Measurements from ENCODE around the gene CMTR1. TPM values are rescaled to one million over a fixed set of nuclear protein-coding genes. Genes with fewer than 3 reads are reported as not detected.

CMTR1 gene
- total and polyA plus RNA-seq, 10 of the 15 experiments (the other 5 are each of a cell fraction or from before 2014, with no cell fraction given), result 2.7 to 67.0 (median 46.2) TPM

- TF ChIP-seq, protein P1, sequence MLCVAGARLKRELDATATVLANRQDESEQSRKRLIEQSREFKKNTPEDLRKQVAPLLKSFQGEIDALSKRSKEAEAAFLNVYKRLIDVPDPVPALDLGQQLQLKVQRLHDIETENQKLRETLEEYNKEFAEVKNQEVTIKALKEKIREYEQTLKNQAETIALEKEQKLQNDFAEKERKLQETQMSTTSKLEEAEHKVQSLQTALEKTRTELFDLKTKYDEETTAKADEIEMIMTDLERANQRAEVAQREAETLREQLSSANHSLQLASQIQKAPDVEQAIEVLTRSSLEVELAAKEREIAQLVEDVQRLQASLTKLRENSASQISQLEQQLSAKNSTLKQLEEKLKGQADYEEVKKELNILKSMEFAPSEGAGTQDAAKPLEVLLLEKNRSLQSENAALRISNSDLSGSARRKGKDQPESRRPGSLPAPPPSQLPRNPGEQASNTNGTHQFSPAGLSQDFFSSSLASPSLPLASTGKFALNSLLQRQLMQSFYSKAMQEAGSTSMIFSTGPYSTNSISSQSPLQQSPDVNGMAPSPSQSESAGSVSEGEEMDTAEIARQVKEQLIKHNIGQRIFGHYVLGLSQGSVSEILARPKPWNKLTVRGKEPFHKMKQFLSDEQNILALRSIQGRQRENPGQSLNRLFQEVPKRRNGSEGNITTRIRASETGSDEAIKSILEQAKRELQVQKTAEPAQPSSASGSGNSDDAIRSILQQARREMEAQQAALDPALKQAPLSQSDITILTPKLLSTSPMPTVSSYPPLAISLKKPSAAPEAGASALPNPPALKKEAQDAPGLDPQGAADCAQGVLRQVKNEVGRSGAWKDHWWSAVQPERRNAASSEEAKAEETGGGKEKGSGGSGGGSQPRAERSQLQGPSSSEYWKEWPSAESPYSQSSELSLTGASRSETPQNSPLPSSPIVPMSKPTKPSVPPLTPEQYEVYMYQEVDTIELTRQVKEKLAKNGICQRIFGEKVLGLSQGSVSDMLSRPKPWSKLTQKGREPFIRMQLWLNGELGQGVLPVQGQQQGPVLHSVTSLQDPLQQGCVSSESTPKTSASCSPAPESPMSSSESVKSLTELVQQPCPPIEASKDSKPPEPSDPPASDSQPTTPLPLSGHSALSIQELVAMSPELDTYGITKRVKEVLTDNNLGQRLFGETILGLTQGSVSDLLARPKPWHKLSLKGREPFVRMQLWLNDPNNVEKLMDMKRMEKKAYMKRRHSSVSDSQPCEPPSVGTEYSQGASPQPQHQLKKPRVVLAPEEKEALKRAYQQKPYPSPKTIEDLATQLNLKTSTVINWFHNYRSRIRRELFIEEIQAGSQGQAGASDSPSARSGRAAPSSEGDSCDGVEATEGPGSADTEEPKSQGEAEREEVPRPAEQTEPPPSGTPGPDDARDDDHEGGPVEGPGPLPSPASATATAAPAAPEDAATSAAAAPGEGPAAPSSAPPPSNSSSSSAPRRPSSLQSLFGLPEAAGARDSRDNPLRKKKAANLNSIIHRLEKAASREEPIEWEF (IDR thresholded peaks at IDR 0.05; ENCODE audit: insufficient replicate concordance, low read depth, low read length), result peak; percentile 81
- peak; percentile 86 for TF ChIP-seq IKZF1 (conservative IDR thresholded peaks at IDR 0.05)
- peak; percentile 28; the same call in 1 of the 2 replicates for TF ChIP-seq RUNX3 (IDR thresholded peaks at IDR 0.05; ENCODE audit: low read length)
- TF ChIP-seq SUZ12 (IDR thresholded peaks at IDR 0.05; ENCODE audit: unreplicated experiment), result no peak
- peak; percentile 23; the same call in 1 of the 2 replicates for TF ChIP-seq POLR2AphosphoS5 (IDR thresholded peaks at IDR 0.05; ENCODE audit: low read length)
- TF ChIP-seq ZNF24 (IDR thresholded peaks at IDR 0.05), result no peak
- TF ChIP-seq, protein P2, sequence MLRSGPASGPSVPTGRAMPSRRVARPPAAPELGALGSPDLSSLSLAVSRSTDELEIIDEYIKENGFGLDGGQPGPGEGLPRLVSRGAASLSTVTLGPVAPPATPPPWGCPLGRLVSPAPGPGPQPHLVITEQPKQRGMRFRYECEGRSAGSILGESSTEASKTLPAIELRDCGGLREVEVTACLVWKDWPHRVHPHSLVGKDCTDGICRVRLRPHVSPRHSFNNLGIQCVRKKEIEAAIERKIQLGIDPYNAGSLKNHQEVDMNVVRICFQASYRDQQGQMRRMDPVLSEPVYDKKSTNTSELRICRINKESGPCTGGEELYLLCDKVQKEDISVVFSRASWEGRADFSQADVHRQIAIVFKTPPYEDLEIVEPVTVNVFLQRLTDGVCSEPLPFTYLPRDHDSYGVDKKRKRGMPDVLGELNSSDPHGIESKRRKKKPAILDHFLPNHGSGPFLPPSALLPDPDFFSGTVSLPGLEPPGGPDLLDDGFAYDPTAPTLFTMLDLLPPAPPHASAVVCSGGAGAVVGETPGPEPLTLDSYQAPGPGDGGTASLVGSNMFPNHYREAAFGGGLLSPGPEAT (IDR thresholded peaks at IDR 0.05; ENCODE audit: low read depth), result peak; percentile 90
- TF ChIP-seq IKZF2 (IDR thresholded peaks at IDR 0.05), result peak; percentile 72 to 79; a peak in 3 of 4 replicates
- 0 out of 2 replicates have a peak, but pooled peaks have one; percentile 28 for TF ChIP-seq CHD2 (IDR thresholded peaks at IDR 0.05; ENCODE audit: borderline replicate concordance, low read depth, low read length)
- no peak for TF ChIP-seq BCLAF1 (IDR thresholded peaks at IDR 0.05)
- 0 out of 2 replicates have a peak, but pooled peaks have one; percentile 49 for TF ChIP-seq DPF2 (IDR thresholded peaks at IDR 0.05)
- peak; percentile 64; the same call in 1 of the 2 replicates for TF ChIP-seq BCL11A (IDR thresholded peaks at IDR 0.05; ENCODE audit: low read depth, low read length)
- TF ChIP-seq, protein P3, sequence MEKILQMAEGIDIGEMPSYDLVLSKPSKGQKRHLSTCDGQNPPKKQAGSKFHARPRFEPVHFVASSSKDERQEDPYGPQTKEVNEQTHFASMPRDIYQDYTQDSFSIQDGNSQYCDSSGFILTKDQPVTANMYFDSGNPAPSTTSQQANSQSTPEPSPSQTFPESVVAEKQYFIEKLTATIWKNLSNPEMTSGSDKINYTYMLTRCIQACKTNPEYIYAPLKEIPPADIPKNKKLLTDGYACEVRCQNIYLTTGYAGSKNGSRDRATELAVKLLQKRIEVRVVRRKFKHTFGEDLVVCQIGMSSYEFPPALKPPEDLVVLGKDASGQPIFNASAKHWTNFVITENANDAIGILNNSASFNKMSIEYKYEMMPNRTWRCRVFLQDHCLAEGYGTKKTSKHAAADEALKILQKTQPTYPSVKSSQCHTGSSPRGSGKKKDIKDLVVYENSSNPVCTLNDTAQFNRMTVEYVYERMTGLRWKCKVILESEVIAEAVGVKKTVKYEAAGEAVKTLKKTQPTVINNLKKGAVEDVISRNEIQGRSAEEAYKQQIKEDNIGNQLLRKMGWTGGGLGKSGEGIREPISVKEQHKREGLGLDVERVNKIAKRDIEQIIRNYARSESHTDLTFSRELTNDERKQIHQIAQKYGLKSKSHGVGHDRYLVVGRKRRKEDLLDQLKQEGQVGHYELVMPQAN (conservative IDR thresholded peaks at IDR 0.05), result no peak
- TF ChIP-seq BHLHE40 (IDR thresholded peaks at IDR 0.05; ENCODE audit: borderline replicate concordance in 1 of 2, low read depth in 2 of 2, low read length in 1 of 2), result peak; percentile 24 to 35; a peak in 1 of 4 replicates
Measured at GRCh38 chr6:37492236-37492972, 59.4 kb downstream of the CMTR1 start (continued).

Measured in GM12878 (cell line).